Thyroid gland (tissue), 4 donors: Measurements from ENCODE around the gene PLCB4. TPM values are rescaled to one million over a fixed set of nuclear protein-coding genes. Genes with fewer than 3 reads are reported as not detected.

Experiments
- DNase-seq, 2 donors: peaks; one replicate each; pipeline ENCODE4 v3.0.0-alpha.2; 2019
- H3K27ac ChIP-seq, 3 donors: fragments of 200-600 bp; sonication (generic); 1 replicate in 2 of 3; 2 replicates in 1 of 3; pipeline ENCODE4 v1.5.1; 2016 to 2019; ENCODE audit warnings: mild to moderate bottlenecking in 1 of 3, moderate library complexity in 1 of 3
- H3K27me3 ChIP-seq: fragments of 200-600 bp; sonication (generic); one replicate; pipeline ENCODE4 v1.5.1; 2019
- H3K36me3 ChIP-seq, 2 donors: fragments of 200-600 bp; sonication (generic); one replicate each; pipeline ENCODE4 v1.5.1; 2016 to 2019
- H3K4me1 ChIP-seq, 2 donors: fragments of 200-600 bp; sonication (generic); one replicate each; pipeline ENCODE4 v1.5.1; 2017 to 2019
- H3K4me3 ChIP-seq, 3 donors: fragments of 200-600 bp; sonication (generic); replicated peaks in 1 of 3; 1 replicate in 2 of 3; 2 replicates in 1 of 3; pipeline ENCODE4 v1.5.1; 2016; ENCODE audit warnings: mild to moderate bottlenecking in 1 of 3
- H3K9me3 ChIP-seq: fragments of 200-600 bp; sonication (generic); one replicate; pipeline ENCODE4 v1.5.1; 2017
- POLR2A ChIP-seq, 2 donors: fragments of 450-650 bp; IDR thresholded peaks; one replicate each; pipeline ENCODE4 v1.6.1; 2017; ENCODE audit warnings: antibody characterized with exemption in 2 of 2, mild to moderate bottlenecking in 2 of 2, moderate library complexity in 1 of 2
- WGBS, 2 donors: methylation state at CpG; one replicate each; pipeline ENCODE4 v1.1.5; 2017; 5-methylcytosine and 5-hydroxymethylcytosine counted together
- intact Hi-C: fragments of 100-400 bp; cut with DNase I; formaldehyde crosslinking; loops from one replicate; pipeline ENCODE4 v1.15.1; 2023
- total RNA-seq, 4 donors: library from RNA; depleted of rRNA; stranded (reverse); fragments of >200 nt; gene quantifications; one replicate each; pipeline ENCODE4 v1.2.3, GENCODE V29; 2016
- TF ChIP-seq, protein P1 (sequence below), 6 experiments: fragments of 200-600 bp in 3 of 6; fragments of 450-650 bp in 3 of 6; sonication (generic) in 3 of 6; IDR thresholded peaks; one replicate each; pipeline ENCODE4 v1.5.1; 2016 to 2019; ENCODE audit warnings: antibody characterized with exemption in 6 of 6, mild to moderate bottlenecking in 2 of 6, inconsistent platforms in 1 of 6, moderate library complexity in 1 of 6

The PLCB4 gene
- total RNA-seq, 4 donors from 2014 or later: 50.9 to 77.9 (median 67.9) TPM

DNA sequence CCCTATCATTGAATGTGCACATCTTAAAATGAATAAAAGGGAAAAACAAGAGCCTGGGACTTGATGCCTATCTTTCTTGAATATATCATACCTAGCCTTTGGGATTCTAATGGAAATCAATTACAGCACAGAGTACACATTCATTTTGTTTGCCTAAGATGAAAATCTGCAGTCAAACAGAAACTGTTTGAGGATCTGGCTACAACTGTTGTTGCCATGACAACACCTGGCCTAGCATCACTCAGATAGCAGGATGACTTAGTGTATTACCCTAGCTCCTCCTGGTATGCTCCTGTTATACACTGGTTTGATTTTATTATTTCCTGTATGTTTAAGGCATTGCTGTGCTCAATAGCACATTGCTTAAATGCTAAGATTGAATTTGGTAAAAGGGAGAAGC lies 374.0 kb downstream of the PLCB4 start:
- Histone ChIP-seq H3K4me1 (no peaks in the 10 kb centered on the region), H3K9me3 (no peaks in the 10 kb centered on the region), H3K4me3 (no peak overlapping the region), H3K36me3 (peaks cover 0 to 7% of the 10 kb centered on the region in 2 donors), H3K27ac (no peak overlapping the region), H3K27me3 (no peaks in the 10 kb centered on the region)
- no peak for DNase-seq
- intact Hi-C loops: no loop called here
- TF ChIP-seq POLR2A (IDR thresholded peaks at IDR 0.05): no peak
- TF ChIP-seq, protein P1, sequence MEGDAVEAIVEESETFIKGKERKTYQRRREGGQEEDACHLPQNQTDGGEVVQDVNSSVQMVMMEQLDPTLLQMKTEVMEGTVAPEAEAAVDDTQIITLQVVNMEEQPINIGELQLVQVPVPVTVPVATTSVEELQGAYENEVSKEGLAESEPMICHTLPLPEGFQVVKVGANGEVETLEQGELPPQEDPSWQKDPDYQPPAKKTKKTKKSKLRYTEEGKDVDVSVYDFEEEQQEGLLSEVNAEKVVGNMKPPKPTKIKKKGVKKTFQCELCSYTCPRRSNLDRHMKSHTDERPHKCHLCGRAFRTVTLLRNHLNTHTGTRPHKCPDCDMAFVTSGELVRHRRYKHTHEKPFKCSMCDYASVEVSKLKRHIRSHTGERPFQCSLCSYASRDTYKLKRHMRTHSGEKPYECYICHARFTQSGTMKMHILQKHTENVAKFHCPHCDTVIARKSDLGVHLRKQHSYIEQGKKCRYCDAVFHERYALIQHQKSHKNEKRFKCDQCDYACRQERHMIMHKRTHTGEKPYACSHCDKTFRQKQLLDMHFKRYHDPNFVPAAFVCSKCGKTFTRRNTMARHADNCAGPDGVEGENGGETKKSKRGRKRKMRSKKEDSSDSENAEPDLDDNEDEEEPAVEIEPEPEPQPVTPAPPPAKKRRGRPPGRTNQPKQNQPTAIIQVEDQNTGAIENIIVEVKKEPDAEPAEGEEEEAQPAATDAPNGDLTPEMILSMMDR (IDR thresholded peaks at IDR 0.05): no peak

GRCh38 chr20:9444921-9445320 lies 376.0 kb downstream of the PLCB4 start:
- H3K27ac ChIP-seq: no peak overlapping the region
- TF ChIP-seq, protein P1 (IDR thresholded peaks at IDR 0.05): no peak
- TF ChIP-seq POLR2A (IDR thresholded peaks at IDR 0.05): no peak
- no peak for DNase-seq
- H3K4me1 ChIP-seq: no peaks in the 10 kb centered on the region
- no peaks in the 10 kb centered on the region for H3K27me3 ChIP-seq
- H3K4me3 ChIP-seq: no peak overlapping the region
- intact Hi-C loops: no loop called here
- 53 to 74% methylated on average over 2 of the region's 2 CpGs for WGBS, 2 donors
- no peaks in the 10 kb centered on the region for H3K9me3 ChIP-seq
- H3K36me3 ChIP-seq: peaks cover 0 to 7% of the 10 kb centered on the region in 2 donors

DNA sequence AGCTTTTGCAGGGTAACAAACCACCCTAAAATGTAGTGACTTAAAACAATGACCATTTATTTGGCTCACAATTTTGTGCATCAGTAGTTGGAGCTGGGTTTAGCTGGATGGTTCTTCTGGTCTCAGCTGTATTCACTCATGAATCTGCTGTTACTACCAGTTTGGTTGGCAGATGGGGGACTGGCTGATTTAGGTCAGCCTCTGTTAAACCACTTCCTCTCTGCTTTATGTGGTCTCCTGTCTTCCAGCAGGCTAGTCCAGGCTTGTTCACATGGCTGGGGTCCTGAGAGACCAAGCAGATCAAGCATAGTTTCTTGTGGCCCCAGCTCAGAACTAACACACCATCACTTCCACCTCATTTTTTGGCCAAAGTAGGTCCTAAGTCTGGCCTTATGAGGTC lies 378.3 kb downstream of the PLCB4 start:
- Histone ChIP-seq H3K36me3 (peaks cover 0 to 7% of the 10 kb centered on the region in 2 donors), H3K4me1 (no peaks in the 10 kb centered on the region), H3K27ac (no peak overlapping the region), H3K27me3 (no peaks in the 10 kb centered on the region), H3K9me3 (no peaks in the 10 kb centered on the region), H3K4me3 (no peak overlapping the region)
- DNase-seq: no peak
- no peak for TF ChIP-seq POLR2A (IDR thresholded peaks at IDR 0.05)
- TF ChIP-seq, protein P1 (IDR thresholded peaks at IDR 0.05): no peak
- intact Hi-C loops: no loop called here

- DNase-seq: no peak
- Histone ChIP-seq H3K27me3 (no peaks in the 10 kb centered on the region), H3K36me3 (peaks cover 0 to 3% of the 10 kb centered on the region in 2 donors), H3K27ac (no peak overlapping the region), H3K4me1 (no peaks in the 10 kb centered on the region), H3K4me3 (no peak overlapping the region), H3K9me3 (no peaks in the 10 kb centered on the region)
- WGBS, 2 donors: 91 to 97% methylated on average over 2 of the region's 2 CpGs
- TF ChIP-seq, protein P1 (IDR thresholded peaks at IDR 0.05): no peak
- TF ChIP-seq POLR2A (IDR thresholded peaks at IDR 0.05): no peak
- intact Hi-C loops: no loop called here
Measured at GRCh38 chr20:9453201-9453600, 384.3 kb downstream of the PLCB4 start.

- H3K27me3 ChIP-seq: no peaks in the 10 kb centered on the region
- TF ChIP-seq, protein P1 (IDR thresholded peaks at IDR 0.05): no peak
- TF ChIP-seq POLR2A (IDR thresholded peaks at IDR 0.05): no peak
- H3K9me3 ChIP-seq: no peaks in the 10 kb centered on the region
- intact Hi-C loops: no loop called here
- no peak overlapping the region for H3K4me3 ChIP-seq
- no peak overlapping the region for H3K27ac ChIP-seq
- no peaks in the 10 kb centered on the region for H3K4me1 ChIP-seq
- WGBS, 2 donors: 93 to 95% methylated on average over 2 of the region's 2 CpGs
- DNase-seq: no peak
- peaks cover 0 to 7% of the 10 kb centered on the region in 2 donors for H3K36me3 ChIP-seq
Measured at GRCh38 chr20:9454791-9455190, 385.9 kb downstream of the PLCB4 start.
